Spleen (tissue), 11 donors: Measurements from ENCODE around the gene RHBDD3. TPM values are rescaled to one million over a fixed set of nuclear protein-coding genes. Genes with fewer than 3 reads are reported as not detected.

Experiments used
- DNase-seq: peaks from one replicate; pipeline ENCODE4 v3.0.0-alpha.2; 2020
- H3K27ac ChIP-seq, 8 donors: fragments of 200-600 bp; sonication (generic) in 7 of 8; 1 replicate in 4 of 8; 2 replicates in 4 of 8; pipeline versions ENCODE4 v1.5.0 to v1.8.0; 2016 to 2021; ENCODE audit warnings: inconsistent platforms in 4 of 8, mild to moderate bottlenecking in 4 of 8, moderate library complexity in 1 of 8
- H3K27me3 ChIP-seq, 7 donors: fragments of 200-600 bp; sonication (generic) in 6 of 7; replicated peaks in 1 of 7; 1 replicate in 4 of 7; 2 replicates in 3 of 7; pipeline versions ENCODE4 v1.5.0 to v1.8.0; 2016 to 2021; ENCODE audit warnings: inconsistent platforms in 3 of 7, mild to moderate bottlenecking in 1 of 7
- H3K36me3 ChIP-seq, 6 donors: fragments of 200-600 bp; sonication (generic) in 5 of 6; 1 replicate in 4 of 6; 2 replicates in 2 of 6; pipeline versions ENCODE4 v1.5.0 to v1.8.0; 2016 to 2021; ENCODE audit warnings: inconsistent platforms in 2 of 6
- H3K4me1 ChIP-seq, 6 donors: fragments of 200-600 bp; sonication (generic) in 5 of 6; 1 replicate in 3 of 6; 2 replicates in 3 of 6; pipeline versions ENCODE4 v1.5.0 to v1.8.0; 2016 to 2021; ENCODE audit warnings: inconsistent platforms in 3 of 6
- H3K4me3 ChIP-seq, 8 donors: fragments of 200-600 bp; sonication (generic) in 7 of 8; 1 replicate in 4 of 8; 2 replicates in 4 of 8; pipeline versions ENCODE4 v1.5.0 to v1.8.0; 2016 to 2021; ENCODE audit warnings: inconsistent platforms in 4 of 8, mild to moderate bottlenecking in 4 of 8, moderate library complexity in 2 of 8
- H3K9me3 ChIP-seq, 8 donors: fragments of 200-600 bp; sonication (generic) in 7 of 8; 1 replicate in 4 of 8; 2 replicates in 4 of 8; pipeline versions ENCODE4 v1.5.0 to v1.8.0; 2016 to 2021; ENCODE audit warnings: inconsistent platforms in 4 of 8
- POLR2A ChIP-seq, 3 donors: fragments of 450-650 bp; IDR thresholded peaks; one replicate each; pipeline ENCODE4 v1.5.1; 2017; ENCODE audit warnings: antibody characterized with exemption in 3 of 3, mild to moderate bottlenecking in 1 of 3
- POLR2AphosphoS5 ChIP-seq, 3 donors: sonication (generic); formaldehyde crosslinking; IDR thresholded peaks; one replicate each; pipeline ENCODE4 v1.5.1; 2017; ENCODE audit warnings: antibody characterized with exemption in 3 of 3
- WGBS, 5 donors: extraction: QIAGEN DNeasy Blood & Tissue Kit in 3 of 5; methylation state at CpG; one replicate each; pipeline versions ENCODE4 v1.1.5 to v1.1.7; 2013 to 2018; 5-methylcytosine and 5-hydroxymethylcytosine counted together
- intact Hi-C: fragments of 100-400 bp; cut with DNase I; formaldehyde crosslinking; loops from one replicate; pipeline ENCODE4 v1.15.0; 2023; ENCODE audit warnings: low total_unique reads
- polyA plus RNA-seq, 3 donors: library from polyadenylated mRNA; stranded (reverse); fragments of 200-250 nt; gene quantifications; one replicate each; pipeline ENCODE4 v1.2.1, GENCODE V29; 2013
- total RNA-seq, 7 donors: library from RNA; depleted of rRNA in 3 of 7; stranded (reverse); fragments of >200 nt in 3 of 7; fragmentation: NEBNext Ultra II Directional in 4 of 7; extraction: Animal tissue kit (Norgen Biotek cat#: 25700) in 4 of 7; gene quantifications; one replicate each; pipeline versions ENCODE4 v1.1.0 to v1.2.1, GENCODE V29; 2016 to 2021
- TF ChIP-seq, protein P1 (sequence below), 11 experiments: fragments of 200-600 bp in 7 of 11; fragments of 450-650 bp in 4 of 11; sonication (generic) in 4 of 11; IDR thresholded peaks in 8 of 11; conservative IDR thresholded peaks in 3 of 11; 1 replicate in 7 of 11; 2 replicates in 4 of 11; pipeline versions ENCODE4 v1.4.0 to v1.8.0; 2016 to 2021; ENCODE audit warnings: antibody characterized with exemption in 11 of 11, inconsistent platforms in 4 of 11, mild to moderate bottlenecking in 1 of 11
- donor health status: healthy with polysubstance abuse.
- donor health status: DM: no; HTN: no; CAD: no; lungs with moderate emphysema.
- donor health status: DM: no; HTN: no; CAD: no.
- donor health status: Bipolar disorder and iron deficiency.
- donor health status: healthy.
- donor health status: DM: no; HTN: no; CAD: no.
- donor health status: DM: yes; HTN: yes; CAD: no.

The RHBDD3 gene
- total and polyA plus RNA-seq, 10 donors: 16.3 to 45.8 (median 24.7) TPM

DNA sequence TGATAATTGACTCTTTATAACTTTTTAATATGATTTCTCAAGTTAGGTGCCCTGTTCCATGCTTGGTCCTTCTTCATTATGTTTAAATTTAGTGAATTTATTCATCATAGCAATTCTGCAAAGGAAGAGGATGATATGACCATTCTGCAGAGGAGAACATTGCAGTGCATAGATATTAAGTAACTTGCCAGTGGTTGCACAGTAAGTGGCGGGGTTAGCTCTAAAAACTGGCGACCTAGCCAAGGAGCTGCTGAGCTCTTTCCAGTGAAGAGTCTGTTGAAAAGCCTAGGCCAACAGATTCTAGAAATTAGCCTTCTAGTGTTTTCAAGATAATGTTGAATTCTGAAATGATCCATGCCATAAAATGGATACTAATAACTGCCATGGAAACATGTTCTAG lies 4.8 kb upstream of the RHBDD3 start:
- peaks cover 55 to 90% (median 84%) of the 10 kb centered on the region in 6 donors for H3K4me1 ChIP-seq
- no peaks in the 10 kb centered on the region for H3K27me3 ChIP-seq
- H3K27ac ChIP-seq: no peak overlapping the region
- H3K9me3 ChIP-seq: no peaks in the 10 kb centered on the region
- H3K4me3 ChIP-seq: no peak overlapping the region
- WGBS, 5 donors: 75 to 90% (median 82%) methylated on average over 2 of the region's 2 CpGs
- no peak for DNase-seq
- peaks cover 0 to 71% (median 51%) of the 10 kb centered on the region in 6 donors for H3K36me3 ChIP-seq
- TF ChIP-seq POLR2A (IDR thresholded peaks at IDR 0.05): no peak
- no peak for TF ChIP-seq POLR2AphosphoS5 (IDR thresholded peaks at IDR 0.05)
- TF ChIP-seq, protein P1, sequence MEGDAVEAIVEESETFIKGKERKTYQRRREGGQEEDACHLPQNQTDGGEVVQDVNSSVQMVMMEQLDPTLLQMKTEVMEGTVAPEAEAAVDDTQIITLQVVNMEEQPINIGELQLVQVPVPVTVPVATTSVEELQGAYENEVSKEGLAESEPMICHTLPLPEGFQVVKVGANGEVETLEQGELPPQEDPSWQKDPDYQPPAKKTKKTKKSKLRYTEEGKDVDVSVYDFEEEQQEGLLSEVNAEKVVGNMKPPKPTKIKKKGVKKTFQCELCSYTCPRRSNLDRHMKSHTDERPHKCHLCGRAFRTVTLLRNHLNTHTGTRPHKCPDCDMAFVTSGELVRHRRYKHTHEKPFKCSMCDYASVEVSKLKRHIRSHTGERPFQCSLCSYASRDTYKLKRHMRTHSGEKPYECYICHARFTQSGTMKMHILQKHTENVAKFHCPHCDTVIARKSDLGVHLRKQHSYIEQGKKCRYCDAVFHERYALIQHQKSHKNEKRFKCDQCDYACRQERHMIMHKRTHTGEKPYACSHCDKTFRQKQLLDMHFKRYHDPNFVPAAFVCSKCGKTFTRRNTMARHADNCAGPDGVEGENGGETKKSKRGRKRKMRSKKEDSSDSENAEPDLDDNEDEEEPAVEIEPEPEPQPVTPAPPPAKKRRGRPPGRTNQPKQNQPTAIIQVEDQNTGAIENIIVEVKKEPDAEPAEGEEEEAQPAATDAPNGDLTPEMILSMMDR (IDR thresholded peaks at IDR 0.05 in 8 of 11, conservative IDR thresholded peaks at IDR 0.05 in 3 of 11): no peak
- intact Hi-C loops: no loop called here

DNA sequence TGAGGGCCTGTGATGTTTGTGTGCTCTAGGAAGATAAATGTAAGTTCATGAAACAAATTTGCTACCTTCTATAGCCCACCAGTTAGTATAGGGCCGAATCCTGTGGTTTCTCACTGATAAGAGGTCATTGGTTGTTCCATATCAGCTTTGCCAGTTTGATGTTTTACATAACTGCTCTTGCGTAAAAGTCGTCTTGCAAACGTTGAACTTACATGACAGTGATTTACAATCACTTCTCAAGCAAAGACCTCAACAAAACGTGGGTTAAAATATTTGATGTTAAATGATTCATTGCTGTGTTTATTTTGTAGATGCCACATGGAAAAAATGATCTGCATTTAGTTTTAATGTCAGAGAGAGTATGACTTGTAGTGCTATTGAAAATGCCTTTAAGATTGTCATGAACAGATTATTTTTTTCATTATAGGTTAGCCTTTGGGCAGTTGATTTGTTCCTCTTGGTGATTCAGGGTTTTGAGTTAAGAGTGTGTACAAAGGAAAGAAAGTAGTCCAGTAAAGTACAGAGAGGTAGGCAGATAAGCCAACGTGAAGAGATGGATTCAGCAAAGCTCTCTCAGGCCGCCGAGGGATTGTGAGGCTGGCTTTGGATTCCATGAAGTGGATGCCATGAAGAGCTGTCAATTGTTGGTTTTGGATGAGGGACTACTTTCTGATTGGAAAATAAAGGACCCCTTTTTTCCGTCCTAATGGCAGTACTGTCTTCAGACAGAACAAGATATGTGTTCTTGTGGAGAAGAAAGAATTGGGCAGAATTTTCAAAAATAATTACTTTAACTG lies 2.9 kb upstream of the RHBDD3 start:
- peaks cover 0 to 55% (median 33%) of the 10 kb centered on the region in 6 donors for H3K36me3 ChIP-seq
- peak overlapping the region; percentile 80 to 99 (median 96) for H3K4me3 ChIP-seq
- no peak for DNase-seq
- H3K27me3 ChIP-seq: no peaks in the 10 kb centered on the region
- TF ChIP-seq POLR2AphosphoS5 (IDR thresholded peaks at IDR 0.05) (no peak), POLR2A (IDR thresholded peaks at IDR 0.05) (no peak)
- TF ChIP-seq, protein P1 (IDR thresholded peaks at IDR 0.05 in 8 of 11, conservative IDR thresholded peaks at IDR 0.05 in 3 of 11): no peak
- H3K9me3 ChIP-seq: no peaks in the 10 kb centered on the region
- H3K27ac ChIP-seq: peak overlapping the region in 6 of 8 donors; percentile 1 to 99 (median 98)
- H3K4me1 ChIP-seq: peaks cover 56 to 90% (median 84%) of the 10 kb centered on the region in 6 donors
- intact Hi-C loops: no loop called here
- 18 to 25% (median 23%) methylated on average over 9 of the region's 9 CpGs for WGBS, 5 donors

- TF ChIP-seq, protein P1 (IDR thresholded peaks at IDR 0.05 in 8 of 11, conservative IDR thresholded peaks at IDR 0.05 in 3 of 11): no peak
- TF ChIP-seq POLR2AphosphoS5 (IDR thresholded peaks at IDR 0.05) (no peak), POLR2A (IDR thresholded peaks at IDR 0.05) (no peak)
- intact Hi-C loops: no loop called here
- Histone ChIP-seq H3K4me3 (peak overlapping the region; percentile 80 to 99 (median 96)), H3K4me1 (peaks cover 51 to 87% (median 78%) of the 10 kb centered on the region in 6 donors), H3K9me3 (no peaks in the 10 kb centered on the region), H3K27me3 (no peaks in the 10 kb centered on the region), H3K27ac (peak overlapping the region in 7 of 8 donors; percentile 1 to 99 (median 99)), H3K36me3 (peaks cover 0 to 55% (median 29%) of the 10 kb centered on the region in 6 donors)
- 9 to 14% (median 11%) methylated on average over 13 of the region's 13 CpGs for WGBS, 5 donors
- DNase-seq: no peak
Measured at GRCh38 chr22:29269731-29270474, 2.1 kb upstream of the RHBDD3 start.

DNA sequence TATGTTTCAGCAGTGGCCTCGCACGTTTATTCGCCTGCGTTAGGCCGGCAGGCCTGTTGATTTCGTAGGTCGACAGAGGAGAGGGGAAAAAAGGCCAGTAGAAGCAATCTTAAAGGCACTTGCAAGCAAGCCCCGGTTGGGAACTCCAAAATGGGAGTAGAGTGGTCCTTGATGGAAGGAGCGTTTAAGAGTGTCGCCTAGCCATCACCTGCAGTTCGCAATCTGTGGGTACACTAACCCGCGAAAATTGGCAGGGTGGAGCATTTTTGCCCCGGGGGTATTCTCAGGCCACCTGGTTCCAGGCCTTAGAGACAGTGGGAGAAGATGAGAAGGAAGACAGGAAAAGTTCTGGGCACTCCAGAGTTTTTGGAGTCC lies 1.4 kb upstream of the RHBDD3 start:
- Histone ChIP-seq H3K9me3 (no peaks in the 10 kb centered on the region), H3K4me3 (peak overlapping the region; percentile 80 to 99 (median 96)), H3K36me3 (peaks cover 0 to 55% (median 23%) of the 10 kb centered on the region in 6 donors), H3K4me1 (peaks cover 51 to 80% (median 72%) of the 10 kb centered on the region in 6 donors), H3K27ac (peak overlapping the region; percentile 98 to 100 (median 99)), H3K27me3 (no peaks in the 10 kb centered on the region)
- 1 to 2% (median 1%) methylated on average over 14 of the region's 14 CpGs for whole genome bisulfite sequencing, 5 donors
- intact Hi-C loops: no loop called here
- TF ChIP-seq POLR2AphosphoS5 (IDR thresholded peaks at IDR 0.05): no peak
- TF ChIP-seq, protein P1 (IDR thresholded peaks at IDR 0.05 in 8 of 11, conservative IDR thresholded peaks at IDR 0.05 in 3 of 11): no peak
- no peak for TF ChIP-seq POLR2A (IDR thresholded peaks at IDR 0.05)
- no peak for DNase-seq
